HL-60 (cell line): Measurements from ENCODE around the gene EZH1.

Experiments
- CTCF ChIP-seq: IDR thresholded peaks from one replicate; pipeline ENCODE4 v1.5.1; 2011; ENCODE audit warnings: low read length, control low read depth, inconsistent platforms; ENCODE audit not compliant: insufficient read depth
- GABPA ChIP-seq: IDR thresholded peaks from 2 replicates; pipeline ENCODE4 v1.6.1; 2012; ENCODE audit warnings: low read depth
- POLR2AphosphoS5 ChIP-seq: IDR thresholded peaks from 2 replicates; pipeline ENCODE4 v1.6.1; 2012; ENCODE audit warnings: low read depth
- REST ChIP-seq: IDR thresholded peaks from 2 replicates; pipeline ENCODE4 v1.6.1; 2012; ENCODE audit warnings: low read depth; ENCODE audit not compliant: insufficient replicate concordance
- SPI1 ChIP-seq: IDR thresholded peaks from 2 replicates; pipeline ENCODE4 v1.6.1; 2012; ENCODE audit warnings: low read depth, mild to moderate bottlenecking, borderline replicate concordance

GRCh38 chr17:42665581-42666001, 79.2 kb downstream of the EZH1 start:
- TF ChIP-seq CTCF (no peak), GABPA (no peak), POLR2AphosphoS5 (no peak), REST (no peak), SPI1 (no peak)
